HG02852 (cell line): ENCODE results near the gene ALG3.
"Not testable (repeated sequence)": the region's sequence is repeated elsewhere in the genome, so short reads cannot be mapped to it uniquely, and the experiment has no call there.

Experiments
- ATAC-seq: cut with Tn5 transposase; IDR thresholded peaks from one replicate; pipeline ENCODE4 v1.9.1; 2021; ENCODE audit warnings: mild to moderate bottlenecking, moderate library complexity; ENCODE audit not compliant: unreplicated experiment

Gene ALG3

GRCh38 chr3:184248454-184249411, at the start of gene ALG3:
TSS of gene ALG3 (minus strand) at chr3:184248962. CDS start at chr3:184248940, 22 bp downstream.
- ATAC-seq: peak; percentile 45

GRCh38 chr3:184296616-184297015, 47.9 kb upstream of the ALG3 start:
- no peak for ATAC-seq

- ATAC-seq: no peak
Observed at GRCh38 chr3:184295771-184296170, 47.0 kb upstream of the ALG3 start.

- ATAC-seq: no peak
Observed at GRCh38 chr3:184291738-184292445, 43.1 kb upstream of the ALG3 start.

- no peak for ATAC-seq
Observed at GRCh38 chr3:184291044-184291737, 42.4 kb upstream of the ALG3 start.

GRCh38 chr3:184290331-184290730, 41.6 kb upstream of the ALG3 start:
- ATAC-seq: no peak

GRCh38 chr3:184289426-184289938, 40.7 kb upstream of the ALG3 start:
- no peak for ATAC-seq

- no peak for ATAC-seq
Observed at GRCh38 chr3:184284696-184285095, 35.9 kb upstream of the ALG3 start.

- ATAC-seq: no peak
Observed at GRCh38 chr3:184283681-184284080, 34.9 kb upstream of the ALG3 start.

- no peak for ATAC-seq
Observed at GRCh38 chr3:184282941-184283340, 34.2 kb upstream of the ALG3 start.

GRCh38 chr3:184277366-184277765, 28.6 kb upstream of the ALG3 start:
- ATAC-seq: no peak

GRCh38 chr3:184275961-184276910, 27.5 kb upstream of the ALG3 start, which contains the start of gene ECE2:
TSS of gene ECE2 (plus strand) at chr3:184276022. CDS start at chr3:184276154, 132 bp downstream.
- ATAC-seq: no peak

GRCh38 chr3:184275381-184275701, 26.6 kb upstream of the ALG3 start:
- no peak for ATAC-seq

GRCh38 chr3:184272269-184272668, 23.5 kb upstream of the ALG3 start:
- ATAC-seq: no peak

GRCh38 chr3:184267249-184267648, 18.5 kb upstream of the ALG3 start:
- ATAC-seq: not testable (repeated sequence)

GRCh38 chr3:184262764-184263179, 14.0 kb upstream of the ALG3 start:
- no peak for ATAC-seq

GRCh38 chr3:184261854-184262763, 13.3 kb upstream of the ALG3 start:
- peak; percentile 16 for ATAC-seq

GRCh38 chr3:184261270-184261853, 12.6 kb upstream of the ALG3 start, which contains the start of gene CAMK2N2:
TSS of gene CAMK2N2 (minus strand) at chr3:184261553. CDS start at chr3:184261285, 268 bp downstream.
- ATAC-seq: peak; percentile 49
